ENCODE results near the gene PFDN6.

The PFDN6 gene

GRCh38 chr6:33277663-33278391 lies 11.6 kb upstream of the PFDN6 start:
- TF ChIP-seq MAX (IDR thresholded peaks at IDR 0.05; ENCODE audit: low read depth, low read length) (peak; percentile 38; the same call in 1 of the 2 replicates), POLR2A (IDR thresholded peaks at IDR 0.05; ENCODE audit: extremely low read depth, insufficient read length) (no peak), CTCF (IDR thresholded peaks at IDR 0.05; ENCODE audit: low read depth, low read length) (peak; percentile 36)
- peak; percentile 77 for DNase-seq (ENCODE audit: low read depth)

GRCh38 chr6:33278392-33278741 lies 11.0 kb upstream of the PFDN6 start:
- no peak for TF ChIP-seq POLR2A (IDR thresholded peaks at IDR 0.05; ENCODE audit: extremely low read depth, insufficient read length)
- no peak for TF ChIP-seq MAX (IDR thresholded peaks at IDR 0.05; ENCODE audit: low read depth, low read length)
- TF ChIP-seq MYC (IDR thresholded peaks at IDR 0.05; ENCODE audit: low read depth, low read length): no peak
- TF ChIP-seq CTCF (IDR thresholded peaks at IDR 0.05; ENCODE audit: low read depth, low read length): no peak
- no peak for DNase-seq (ENCODE audit: low read depth)
- H3K4me3 ChIP-seq (ENCODE audit: low read depth, low read length): no peak overlapping the region

More at GRCh38 chr6:33277663-33278391, 11.6 kb upstream of the PFDN6 start:
- H3K4me3 ChIP-seq (ENCODE audit: low read depth, low read length): peak overlapping the region; percentile 43

- DNase-seq (ENCODE audit: low read depth): peak; percentile 5
- TF ChIP-seq MYC (IDR thresholded peaks at IDR 0.05; ENCODE audit: low read depth, low read length) (no peak), CTCF (IDR thresholded peaks at IDR 0.05; ENCODE audit: low read depth, low read length) (no peak), POLR2A (IDR thresholded peaks at IDR 0.05; ENCODE audit: extremely low read depth, insufficient read length) (no peak), MAX (IDR thresholded peaks at IDR 0.05; ENCODE audit: low read depth, low read length) (no peak)
These were observed 10.6 kb upstream of the PFDN6 start for GRCh38 chr6:33278810-33279209.

GRCh38 chr6:33279257-33279695 lies 10.1 kb upstream of the PFDN6 start:
- no peak overlapping the region for H3K4me3 ChIP-seq (ENCODE audit: low read depth, low read length)
- TF ChIP-seq MYC (IDR thresholded peaks at IDR 0.05; ENCODE audit: low read depth, low read length) (no peak), CTCF (IDR thresholded peaks at IDR 0.05; ENCODE audit: low read depth, low read length) (no peak), MAX (IDR thresholded peaks at IDR 0.05; ENCODE audit: low read depth, low read length) (no peak), POLR2A (IDR thresholded peaks at IDR 0.05; ENCODE audit: extremely low read depth, insufficient read length) (no peak)
- DNase-seq (ENCODE audit: low read depth): no peak

More at GRCh38 chr6:33278810-33279209, 10.6 kb upstream of the PFDN6 start:
- no peak overlapping the region for H3K4me3 ChIP-seq (ENCODE audit: low read depth, low read length)

GRCh38 chr6:33279971-33280511 lies 9.4 kb upstream of the PFDN6 start:
- TF ChIP-seq MAX (IDR thresholded peaks at IDR 0.05; ENCODE audit: low read depth, low read length) (no peak), CTCF (IDR thresholded peaks at IDR 0.05; ENCODE audit: low read depth, low read length) (peak; percentile 54), POLR2A (IDR thresholded peaks at IDR 0.05; ENCODE audit: extremely low read depth, insufficient read length) (no peak), MYC (IDR thresholded peaks at IDR 0.05; ENCODE audit: low read depth, low read length) (no peak)
- peak; percentile 59 for DNase-seq (ENCODE audit: low read depth)
- no peak overlapping the region for H3K4me3 ChIP-seq (ENCODE audit: low read depth, low read length)

Data from NB4 (cell line).